HepG2 (cell line): ENCODE measurements around the gene EGFL8. TPM values are rescaled to one million over a fixed set of nuclear protein-coding genes. Genes with fewer than 3 reads are reported as not detected.
A peak's percentile ranks its signal among the peaks of the same experiment; 100 is the strongest.

ENCODE experiments used
- ADNP ChIP-seq: sonication (generic); formaldehyde crosslinking; IDR thresholded peaks from 2 replicates; pipeline ENCODE4 v1.4.0; 2020; ENCODE audit warnings: missing genetic modification reagents
- DMAP1 ChIP-seq: IDR thresholded peaks from 2 replicates; pipeline ENCODE4 v1.6.1; 2016
- FOXM1 ChIP-seq: sonication (generic); formaldehyde crosslinking; IDR thresholded peaks from 2 replicates; pipeline ENCODE4 v1.5.0; 2020; ENCODE audit warnings: missing genetic modification reagents
- NFIB ChIP-seq: sonication (generic); formaldehyde crosslinking; IDR thresholded peaks from 2 replicates; pipeline ENCODE4 v1.9.0; 2021; ENCODE audit warnings: missing genetic modification reagents, mild to moderate bottlenecking, borderline replicate concordance
- NR2F1 ChIP-seq, 2 experiments: fragments of 450-650 bp in 1 of 2; formaldehyde crosslinking in 1 of 2; IDR thresholded peaks; 2 replicates each; pipeline versions ENCODE4 v1.5.0 to v1.6.1; 2016 to 2020; ENCODE audit warnings: mild to moderate bottlenecking in 1 of 2, missing compliant biosample characterization in 1 of 2, missing genetic modification reagents in 1 of 2, moderate library complexity in 1 of 2
- PHF8 ChIP-seq: sonication (generic); formaldehyde crosslinking; IDR thresholded peaks from 2 replicates; pipeline ENCODE4 v1.5.0; 2020; ENCODE audit warnings: missing genetic modification reagents
- PITX1 ChIP-seq: sonication (generic); formaldehyde crosslinking; IDR thresholded peaks from 2 replicates; pipeline ENCODE4 v1.5.1; 2020; ENCODE audit warnings: mild to moderate bottlenecking, missing genetic modification reagents
- RFX1 ChIP-seq: fragments of 450-650 bp; IDR thresholded peaks from 2 replicates; pipeline ENCODE4 v1.6.1; 2017
- RNF2 ChIP-seq: fragments of 450-650 bp; conservative IDR thresholded peaks from 2 replicates; pipeline ENCODE4 v1.6.1; 2016; ENCODE audit warnings: low read depth
- ZNF501 ChIP-seq: sonication (generic); formaldehyde crosslinking; IDR thresholded peaks from 2 replicates; pipeline ENCODE4 v1.5.1; 2020; ENCODE audit warnings: mild to moderate bottlenecking, moderate library complexity, missing genetic modification reagents
- polyA plus RNA-seq, 8 experiments: library from polyadenylated mRNA; depleted of rRNA in 3 of 8; stranded (reverse) in 7 of 8; unstranded in 1 of 8; fragments of >200 nt; fragmentation: Illumina TruSeq in 4 of 8; extraction: Trizol in 4 of 8; gene quantifications; 2 replicates each; pipeline versions ENCODE4 v1.2.1 to v1.2.3, GENCODE V29; 2011 to 2016; ENCODE audit warnings: low read depth in 4 of 8, missing spikeins in 1 of 8, mixed read lengths in 1 of 8; ENCODE audit not compliant: insufficient read depth in 1 of 8
- total RNA-seq, 5 experiments: library from RNA; depleted of rRNA; stranded (reverse); fragments of >200 nt; fragmentation: Illumina TruSeq; extraction: Trizol; gene quantifications; 2 replicates each; pipeline ENCODE4 v1.2.3, GENCODE V29; 2016; ENCODE audit warnings: low read depth in 1 of 5
- TF ChIP-seq, protein P1 (sequence below): sonication (generic); formaldehyde crosslinking; IDR thresholded peaks from 2 replicates; pipeline ENCODE4 v1.4.0; 2020; ENCODE audit warnings: missing genetic modification reagents
- TF ChIP-seq, protein P2 (sequence below): sonication (generic); formaldehyde crosslinking; IDR thresholded peaks from 2 replicates; pipeline ENCODE4 v1.8.1; 2022; ENCODE audit warnings: low read depth, mild to moderate bottlenecking, missing genetic modification reagents
- TF ChIP-seq, protein P3 (sequence below): IDR thresholded peaks from 2 replicates; pipeline ENCODE4 v1.6.1; 2018; ENCODE audit warnings: missing genetic modification reagents, mild to moderate bottlenecking, missing compliant biosample characterization
- TF ChIP-seq, protein P4 (sequence below), 2 experiments: sonication (generic) in 1 of 2; formaldehyde crosslinking in 1 of 2; IDR thresholded peaks; 2 replicates each; pipeline versions ENCODE4 v1.4.0 to v1.6.1; 2016 to 2020; ENCODE audit warnings: borderline replicate concordance in 1 of 2, low read depth in 1 of 2, mild to moderate bottlenecking in 1 of 2, missing genetic modification reagents in 1 of 2
- TF ChIP-seq, protein P5 (sequence below): sonication (generic); formaldehyde crosslinking; IDR thresholded peaks from 2 replicates; pipeline ENCODE4 v1.4.0; 2020; ENCODE audit warnings: missing genetic modification reagents
- TF ChIP-seq, protein P6 (sequence below): sonication (generic); formaldehyde crosslinking; IDR thresholded peaks from 2 replicates; pipeline ENCODE4 v1.8.0; 2022; ENCODE audit warnings: mild to moderate bottlenecking, missing genetic modification reagents, moderate library complexity

Gene EGFL8
- total and polyA plus RNA-seq, 2 of the 13 experiments (the other 11 are each of a cell fraction or from before 2014, with no cell fraction given) = 10.0 to 11.5 TPM

DNA sequence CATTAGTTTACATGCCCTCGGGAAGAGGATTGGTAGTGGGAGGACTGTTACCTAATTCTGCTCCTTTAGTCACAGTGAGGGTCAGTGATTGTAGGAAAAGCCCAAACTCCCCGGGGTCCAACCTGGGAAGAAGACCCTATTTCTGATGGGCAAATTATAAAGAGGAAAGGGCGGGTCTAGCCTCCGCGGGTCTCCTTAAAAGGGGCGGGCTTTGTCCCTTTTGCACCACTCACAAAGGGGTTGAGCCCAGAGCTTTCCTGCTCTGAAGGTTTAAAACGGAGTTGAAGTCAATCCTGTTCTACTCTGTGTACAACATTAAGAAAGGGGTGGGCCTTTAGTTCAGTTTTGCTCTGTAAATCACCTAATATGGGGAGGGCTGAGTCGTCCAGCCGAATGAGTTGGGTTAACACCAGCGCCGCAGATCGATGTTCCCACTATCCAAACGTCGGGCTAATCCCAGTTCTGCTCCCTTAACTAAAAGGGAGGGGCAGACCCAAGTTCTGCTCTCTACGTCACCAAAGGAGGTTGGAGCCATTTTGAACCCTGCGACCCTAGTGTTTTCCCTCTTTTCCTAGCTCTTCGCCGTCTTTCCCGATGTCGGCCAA, 12.9 kb downstream of the EGFL8 start (continued):
- TF ChIP-seq RNF2 (no peak), FOXM1 (no peak), PITX1 (CRISPR knock-in tag) (no peak), RFX1 (no peak), DMAP1 (peak; percentile 78), ADNP (CRISPR knock-in tag) (no peak), NFIB (no peak), ZNF501 (CRISPR knock-in tag) (peak; percentile 77; the same call in 1 of the 2 replicates), NR2F1 (CRISPR knock-in tag; IDR thresholded peaks at IDR 0.05) (0 out of 4 replicates have a peak, but pooled peaks of 1 of the 2 experiments have one; percentile 37), PHF8 (no peak; the same call in 1 of the 2 replicates)
- TF ChIP-seq, protein P1, sequence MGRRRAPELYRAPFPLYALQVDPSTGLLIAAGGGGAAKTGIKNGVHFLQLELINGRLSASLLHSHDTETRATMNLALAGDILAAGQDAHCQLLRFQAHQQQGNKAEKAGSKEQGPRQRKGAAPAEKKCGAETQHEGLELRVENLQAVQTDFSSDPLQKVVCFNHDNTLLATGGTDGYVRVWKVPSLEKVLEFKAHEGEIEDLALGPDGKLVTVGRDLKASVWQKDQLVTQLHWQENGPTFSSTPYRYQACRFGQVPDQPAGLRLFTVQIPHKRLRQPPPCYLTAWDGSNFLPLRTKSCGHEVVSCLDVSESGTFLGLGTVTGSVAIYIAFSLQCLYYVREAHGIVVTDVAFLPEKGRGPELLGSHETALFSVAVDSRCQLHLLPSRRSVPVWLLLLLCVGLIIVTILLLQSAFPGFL = no peak
- TF ChIP-seq, protein P2, sequence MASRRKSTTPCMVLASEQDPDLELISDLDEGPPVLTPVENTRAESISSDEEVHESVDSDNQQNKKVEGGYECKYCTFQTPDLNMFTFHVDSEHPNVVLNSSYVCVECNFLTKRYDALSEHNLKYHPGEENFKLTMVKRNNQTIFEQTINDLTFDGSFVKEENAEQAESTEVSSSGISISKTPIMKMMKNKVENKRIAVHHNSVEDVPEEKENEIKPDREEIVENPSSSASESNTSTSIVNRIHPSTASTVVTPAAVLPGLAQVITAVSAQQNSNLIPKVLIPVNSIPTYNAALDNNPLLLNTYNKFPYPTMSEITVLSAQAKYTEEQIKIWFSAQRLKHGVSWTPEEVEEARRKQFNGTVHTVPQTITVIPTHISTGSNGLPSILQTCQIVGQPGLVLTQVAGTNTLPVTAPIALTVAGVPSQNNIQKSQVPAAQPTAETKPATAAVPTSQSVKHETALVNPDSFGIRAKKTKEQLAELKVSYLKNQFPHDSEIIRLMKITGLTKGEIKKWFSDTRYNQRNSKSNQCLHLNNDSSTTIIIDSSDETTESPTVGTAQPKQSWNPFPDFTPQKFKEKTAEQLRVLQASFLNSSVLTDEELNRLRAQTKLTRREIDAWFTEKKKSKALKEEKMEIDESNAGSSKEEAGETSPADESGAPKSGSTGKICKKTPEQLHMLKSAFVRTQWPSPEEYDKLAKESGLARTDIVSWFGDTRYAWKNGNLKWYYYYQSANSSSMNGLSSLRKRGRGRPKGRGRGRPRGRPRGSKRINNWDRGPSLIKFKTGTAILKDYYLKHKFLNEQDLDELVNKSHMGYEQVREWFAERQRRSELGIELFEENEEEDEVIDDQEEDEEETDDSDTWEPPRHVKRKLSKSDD (CRISPR knock-in tag) = peak; percentile 80; the same call in 1 of the 2 replicates
- TF ChIP-seq, protein P3, sequence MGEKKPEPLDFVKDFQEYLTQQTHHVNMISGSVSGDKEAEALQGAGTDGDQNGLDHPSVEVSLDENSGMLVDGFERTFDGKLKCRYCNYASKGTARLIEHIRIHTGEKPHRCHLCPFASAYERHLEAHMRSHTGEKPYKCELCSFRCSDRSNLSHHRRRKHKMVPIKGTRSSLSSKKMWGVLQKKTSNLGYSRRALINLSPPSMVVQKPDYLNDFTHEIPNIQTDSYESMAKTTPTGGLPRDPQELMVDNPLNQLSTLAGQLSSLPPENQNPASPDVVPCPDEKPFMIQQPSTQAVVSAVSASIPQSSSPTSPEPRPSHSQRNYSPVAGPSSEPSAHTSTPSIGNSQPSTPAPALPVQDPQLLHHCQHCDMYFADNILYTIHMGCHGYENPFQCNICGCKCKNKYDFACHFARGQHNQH (CRISPR knock-in tag) = no peak
- TF ChIP-seq, protein P4, sequence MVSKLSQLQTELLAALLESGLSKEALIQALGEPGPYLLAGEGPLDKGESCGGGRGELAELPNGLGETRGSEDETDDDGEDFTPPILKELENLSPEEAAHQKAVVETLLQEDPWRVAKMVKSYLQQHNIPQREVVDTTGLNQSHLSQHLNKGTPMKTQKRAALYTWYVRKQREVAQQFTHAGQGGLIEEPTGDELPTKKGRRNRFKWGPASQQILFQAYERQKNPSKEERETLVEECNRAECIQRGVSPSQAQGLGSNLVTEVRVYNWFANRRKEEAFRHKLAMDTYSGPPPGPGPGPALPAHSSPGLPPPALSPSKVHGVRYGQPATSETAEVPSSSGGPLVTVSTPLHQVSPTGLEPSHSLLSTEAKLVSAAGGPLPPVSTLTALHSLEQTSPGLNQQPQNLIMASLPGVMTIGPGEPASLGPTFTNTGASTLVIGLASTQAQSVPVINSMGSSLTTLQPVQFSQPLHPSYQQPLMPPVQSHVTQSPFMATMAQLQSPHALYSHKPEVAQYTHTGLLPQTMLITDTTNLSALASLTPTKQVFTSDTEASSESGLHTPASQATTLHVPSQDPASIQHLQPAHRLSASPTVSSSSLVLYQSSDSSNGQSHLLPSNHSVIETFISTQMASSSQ (IDR thresholded peaks at IDR 0.05; ENCODE audit: low read depth) = no peak
- TF ChIP-seq, protein P4 (CRISPR knock-in tag; IDR thresholded peaks at IDR 0.05; ENCODE audit: borderline replicate concordance) = no peak
- TF ChIP-seq, protein P5, sequence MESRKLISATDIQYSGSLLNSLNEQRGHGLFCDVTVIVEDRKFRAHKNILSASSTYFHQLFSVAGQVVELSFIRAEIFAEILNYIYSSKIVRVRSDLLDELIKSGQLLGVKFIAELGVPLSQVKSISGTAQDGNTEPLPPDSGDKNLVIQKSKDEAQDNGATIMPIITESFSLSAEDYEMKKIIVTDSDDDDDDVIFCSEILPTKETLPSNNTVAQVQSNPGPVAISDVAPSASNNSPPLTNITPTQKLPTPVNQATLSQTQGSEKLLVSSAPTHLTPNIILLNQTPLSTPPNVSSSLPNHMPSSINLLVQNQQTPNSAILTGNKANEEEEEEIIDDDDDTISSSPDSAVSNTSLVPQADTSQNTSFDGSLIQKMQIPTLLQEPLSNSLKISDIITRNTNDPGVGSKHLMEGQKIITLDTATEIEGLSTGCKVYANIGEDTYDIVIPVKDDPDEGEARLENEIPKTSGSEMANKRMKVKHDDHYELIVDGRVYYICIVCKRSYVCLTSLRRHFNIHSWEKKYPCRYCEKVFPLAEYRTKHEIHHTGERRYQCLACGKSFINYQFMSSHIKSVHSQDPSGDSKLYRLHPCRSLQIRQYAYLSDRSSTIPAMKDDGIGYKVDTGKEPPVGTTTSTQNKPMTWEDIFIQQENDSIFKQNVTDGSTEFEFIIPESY (CRISPR knock-in tag) = no peak
- TF ChIP-seq, protein P6, sequence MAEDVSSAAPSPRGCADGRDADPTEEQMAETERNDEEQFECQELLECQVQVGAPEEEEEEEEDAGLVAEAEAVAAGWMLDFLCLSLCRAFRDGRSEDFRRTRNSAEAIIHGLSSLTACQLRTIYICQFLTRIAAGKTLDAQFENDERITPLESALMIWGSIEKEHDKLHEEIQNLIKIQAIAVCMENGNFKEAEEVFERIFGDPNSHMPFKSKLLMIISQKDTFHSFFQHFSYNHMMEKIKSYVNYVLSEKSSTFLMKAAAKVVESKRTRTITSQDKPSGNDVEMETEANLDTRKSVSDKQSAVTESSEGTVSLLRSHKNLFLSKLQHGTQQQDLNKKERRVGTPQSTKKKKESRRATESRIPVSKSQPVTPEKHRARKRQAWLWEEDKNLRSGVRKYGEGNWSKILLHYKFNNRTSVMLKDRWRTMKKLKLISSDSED (CRISPR knock-in tag) = no peak
